AG04449 (cell line): ENCODE measurements around the gene NINL.

ENCODE experiments used
- CTCF ChIA-PET: fragments of 350-600 bp; formaldehyde crosslinking; extraction: SDS; loops from one replicate; lab custom pipeline; 2021; ENCODE audit warnings: antibody characterized with exemption; lab: Yijun Ruan, JAX
- POLR2A ChIA-PET: fragments of 400-600, 350-600 bp; formaldehyde crosslinking; extraction: SDS; loops from one replicate; lab custom pipeline; 2020; ENCODE audit warnings: antibody characterized with exemption, inconsistent platforms; lab: Yijun Ruan, JAX
- DNase-seq: peaks from one replicate; pipeline ENCODE4 v3.0.0-alpha.2; 2010; ENCODE audit warnings: low read depth, low spot score
- H3K4me3 ChIP-seq: 2 replicates; pipeline ENCODE4 v1.5.1; 2011; ENCODE audit warnings: low read depth, mild to moderate bottlenecking, control low read depth, low read length
- TF ChIP-seq, protein P1 (sequence below): IDR thresholded peaks from one replicate; pipeline ENCODE4 v1.5.1; 2011; ENCODE audit warnings: mild to moderate bottlenecking, moderate library complexity, low read length, control low read depth, inconsistent platforms; ENCODE audit not compliant: insufficient read depth; ENCODE audit errors: missing control alignments

The NINL gene

DNA sequence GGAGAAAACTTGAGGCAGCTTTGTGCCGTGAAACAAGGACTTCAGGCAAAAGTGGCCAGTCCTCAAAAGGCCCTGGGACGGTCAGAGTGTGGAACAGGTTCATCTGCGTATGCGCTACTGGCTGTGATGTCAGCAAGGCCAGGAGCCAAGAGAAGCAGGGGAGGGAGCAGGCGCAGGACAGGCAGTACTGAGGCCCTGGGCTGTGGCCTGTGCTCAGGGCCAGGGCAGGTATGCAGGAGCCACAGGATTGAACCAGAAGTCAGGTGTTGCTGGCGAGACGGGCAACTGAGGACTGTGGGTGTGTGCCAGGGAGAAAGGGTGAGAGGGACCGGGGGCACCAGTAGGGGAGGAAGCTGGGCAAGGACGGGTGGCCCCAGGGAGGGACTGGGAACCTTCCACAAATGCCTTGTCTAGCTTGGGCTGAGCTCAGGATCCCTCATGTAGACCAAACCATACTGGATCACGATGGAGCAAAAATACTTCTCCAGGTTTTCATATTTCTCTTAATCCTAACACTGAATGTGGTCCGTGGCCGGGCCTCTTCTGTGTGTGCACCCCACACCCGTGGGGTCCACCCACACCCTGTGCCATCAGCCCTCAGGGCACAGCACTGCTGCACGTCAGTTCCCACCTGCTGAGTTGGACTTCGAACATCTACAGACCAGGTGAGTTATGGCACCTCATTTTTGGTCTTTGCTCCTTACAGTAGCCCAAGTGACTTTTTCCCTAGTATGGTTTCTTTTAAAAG is 131.0 kb downstream of the NINL start:
- ChIA-PET POLR2A (no interaction called here), CTCF (no interaction called here)
- TF ChIP-seq, protein P1, sequence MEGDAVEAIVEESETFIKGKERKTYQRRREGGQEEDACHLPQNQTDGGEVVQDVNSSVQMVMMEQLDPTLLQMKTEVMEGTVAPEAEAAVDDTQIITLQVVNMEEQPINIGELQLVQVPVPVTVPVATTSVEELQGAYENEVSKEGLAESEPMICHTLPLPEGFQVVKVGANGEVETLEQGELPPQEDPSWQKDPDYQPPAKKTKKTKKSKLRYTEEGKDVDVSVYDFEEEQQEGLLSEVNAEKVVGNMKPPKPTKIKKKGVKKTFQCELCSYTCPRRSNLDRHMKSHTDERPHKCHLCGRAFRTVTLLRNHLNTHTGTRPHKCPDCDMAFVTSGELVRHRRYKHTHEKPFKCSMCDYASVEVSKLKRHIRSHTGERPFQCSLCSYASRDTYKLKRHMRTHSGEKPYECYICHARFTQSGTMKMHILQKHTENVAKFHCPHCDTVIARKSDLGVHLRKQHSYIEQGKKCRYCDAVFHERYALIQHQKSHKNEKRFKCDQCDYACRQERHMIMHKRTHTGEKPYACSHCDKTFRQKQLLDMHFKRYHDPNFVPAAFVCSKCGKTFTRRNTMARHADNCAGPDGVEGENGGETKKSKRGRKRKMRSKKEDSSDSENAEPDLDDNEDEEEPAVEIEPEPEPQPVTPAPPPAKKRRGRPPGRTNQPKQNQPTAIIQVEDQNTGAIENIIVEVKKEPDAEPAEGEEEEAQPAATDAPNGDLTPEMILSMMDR, result no peak
- H3K4me3 ChIP-seq, result no peak overlapping the region
- DNase-seq, result no peak

- DNase-seq, result no peak
- ChIA-PET POLR2A (no interaction called here), CTCF (no interaction called here)
- TF ChIP-seq, protein P1, result no peak
- no peak overlapping the region for H3K4me3 ChIP-seq
Observed at GRCh38 chr20:25453035-25453810, 132.1 kb downstream of the NINL start.

DNA sequence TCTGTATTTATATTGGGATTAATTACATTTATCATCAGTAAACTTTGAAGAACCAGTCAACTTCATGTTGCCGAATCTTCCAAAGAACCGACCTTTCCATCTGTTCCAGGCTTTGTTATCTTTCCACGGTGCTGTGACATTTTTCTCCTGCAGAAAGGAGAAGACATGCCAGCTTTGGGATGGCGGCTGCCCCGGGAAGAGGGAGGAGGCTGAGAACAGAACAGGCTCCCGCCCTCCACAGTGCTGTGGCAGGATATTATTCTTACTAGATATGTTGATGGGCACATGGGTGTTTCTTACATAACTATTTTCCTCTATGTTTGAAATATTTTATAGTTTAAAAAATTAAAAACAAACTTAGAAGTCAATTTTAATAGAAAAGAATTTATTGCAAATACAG is 133.0 kb downstream of the NINL start:
- CTCF ChIA-PET, result no interaction called here
- TF ChIP-seq, protein P1, result no peak
- no peak overlapping the region for H3K4me3 ChIP-seq
- DNase-seq, result no peak
- POLR2A ChIA-PET, result no interaction called here

GRCh38 chr20:25447671-25448070 is 137.7 kb downstream of the NINL start:
- H3K4me3 ChIP-seq, result no peak overlapping the region
- POLR2A ChIA-PET, result no interaction called here
- CTCF ChIA-PET, result interaction anchor here (1.0 kb wide), 1 partner anchor 9 kb away, joined by 3 read pairs; no protein-coding TSS in a partner anchor
- TF ChIP-seq, protein P1, result no peak
- no peak for DNase-seq

DNA sequence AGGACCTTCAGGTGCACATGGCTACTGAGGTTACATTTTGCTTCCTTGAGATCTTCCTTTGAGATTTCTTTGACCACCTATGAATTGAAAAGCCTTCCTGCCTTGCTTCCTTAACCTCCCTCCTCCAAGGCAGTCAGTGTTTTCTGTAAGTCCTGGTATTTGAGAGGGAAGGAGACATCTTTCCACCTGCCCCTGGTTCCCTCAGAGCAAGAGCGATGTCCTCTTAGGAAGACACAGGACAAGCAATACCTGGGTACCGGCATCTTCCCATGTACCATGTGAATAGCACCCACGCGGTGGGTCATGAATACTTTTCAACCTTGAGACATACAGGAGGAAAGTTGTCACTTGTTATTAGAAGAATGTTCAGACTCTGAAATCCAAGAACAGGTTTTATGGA is 140.8 kb downstream of the NINL start:
- ChIA-PET POLR2A (no interaction called here), CTCF (no interaction called here)
- TF ChIP-seq, protein P1, result no peak
- DNase-seq, result no peak
- H3K4me3 ChIP-seq, result no peak overlapping the region

DNA sequence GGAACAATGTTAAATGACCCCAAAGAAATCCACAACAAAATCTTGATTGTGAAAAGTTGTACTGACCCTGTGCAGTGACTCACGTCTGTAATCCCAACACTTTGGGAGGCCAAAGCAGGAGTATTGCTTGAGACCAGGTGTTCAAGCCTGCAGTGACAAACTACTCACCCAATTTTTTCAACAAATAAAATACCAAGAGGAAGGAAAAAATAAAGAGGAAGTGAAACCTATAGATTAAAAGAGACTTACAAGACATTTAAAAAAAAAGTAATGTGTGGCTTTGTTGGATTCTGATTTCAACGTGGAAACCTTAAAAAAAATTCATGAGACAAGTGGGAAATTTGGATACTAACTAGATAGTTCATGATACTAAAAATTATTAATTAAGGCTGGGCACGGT is 146.0 kb downstream of the NINL start:
- POLR2A ChIA-PET, result no interaction called here
- no peak for DNase-seq
- CTCF ChIA-PET, result no interaction called here
- TF ChIP-seq, protein P1, result no peak
- H3K4me3 ChIP-seq, result no peak overlapping the region
